GM12878 (cell line): ENCODE measurements around the gene TTYH3. TPM values are rescaled to one million over a fixed set of nuclear protein-coding genes. Genes with fewer than 3 reads are reported as not detected.

Source experiments
- ATAC-seq: fragments of 200-7000 bp; cut with Tn5 transposase; 3 replicates; pipeline ENCODE4 v1.9.1; 2020; ENCODE audit warnings: mild to moderate bottlenecking, moderate library complexity
- BruUV-seq: library from RNA; stranded (reverse); fragments of 400-500 nt; replicated peaks from 2 replicates; lab custom pipeline; 2021; lab: Mats Ljungman, UMichigan
- CTCF ChIA-PET: fragments of 300-600 bp; sonication (Branson Sonifier 250); formaldehyde crosslinking; extraction: SDS; loops from one replicate; lab custom pipeline; 2021; ENCODE audit warnings: inconsistent platforms; lab: Yijun Ruan, JAX
- POLR2A ChIA-PET: fragments of 350-600 bp; formaldehyde crosslinking; extraction: SDS; loops from one replicate; lab custom pipeline; 2021; ENCODE audit warnings: inconsistent platforms; lab: Charles Lee
- RAD21 ChIA-PET: fragments of 300-600 bp; sonication (Branson Sonifier 250); formaldehyde crosslinking; loops from one replicate; lab custom pipeline; 2023; ENCODE audit warnings: antibody characterized with exemption; ENCODE audit not compliant: unreplicated experiment; lab: Charles Lee
- SMC1A ChIA-PET: fragments of 300-600 bp; sonication (Branson Sonifier 250); formaldehyde crosslinking; loops from one replicate; lab custom pipeline; 2023; ENCODE audit not compliant: unreplicated experiment, uncharacterized antibody; lab: Charles Lee
- DNase-seq: peaks from one replicate; pipeline ENCODE4 v3.0.0-alpha.2; 2011; ENCODE audit warnings: low read depth, low spot score
- FAIRE-seq: peaks from 3 replicates; lab custom pipeline; 2011; peaks lifted over from hg19 to GRCh38; lab: Jason Lieb, UNC
- H2AFZ ChIP-seq: 2 replicates; pipeline ENCODE4 v1.6.0; 2011; ENCODE audit warnings: low read depth, low read length, control low read depth; ENCODE audit not compliant: control insufficient read depth
- H3K27ac ChIP-seq: 2 replicates; pipeline ENCODE4 v1.5.1; 2011; ENCODE audit warnings: control low read depth; ENCODE audit not compliant: control insufficient read depth, insufficient read depth
- H3K27me3 ChIP-seq, 2 experiments: replicated peaks in 1 of 2; 2 replicates each; pipeline versions ENCODE4 v1.6.0 to v1.6.1; 2011; ENCODE audit warnings: low read length in 1 of 2; ENCODE audit not compliant: control insufficient read depth in 2 of 2, insufficient read depth in 2 of 2
- H3K36me3 ChIP-seq, 2 experiments: 2 replicates each; pipeline ENCODE4 v1.5.1; 2011; ENCODE audit warnings: low read length in 1 of 2; ENCODE audit not compliant: control insufficient read depth in 2 of 2, insufficient read depth in 2 of 2
- H3K4me1 ChIP-seq: 2 replicates; pipeline ENCODE4 v1.6.1; 2011; ENCODE audit warnings: mild to moderate bottlenecking, low read length, moderate library complexity, mixed read lengths; ENCODE audit not compliant: control insufficient read depth, insufficient read depth
- H3K4me2 ChIP-seq: 2 replicates; pipeline ENCODE4 v1.6.0; 2011; ENCODE audit warnings: control low read depth; ENCODE audit not compliant: control insufficient read depth, insufficient read depth
- H3K4me3 ChIP-seq: fragments of 200-600 bp; sonication (generic); 2 replicates; pipeline ENCODE4 v1.5.1; 2016
- H3K79me2 ChIP-seq: 2 replicates; pipeline ENCODE4 v1.6.0; 2011; ENCODE audit warnings: low read length; ENCODE audit not compliant: control insufficient read depth, insufficient read depth
- H3K9ac ChIP-seq: 2 replicates; pipeline ENCODE4 v1.8.0; 2011; ENCODE audit warnings: low read length, control low read depth, mixed read lengths; ENCODE audit not compliant: control insufficient read depth, insufficient read depth
- H3K9me3 ChIP-seq: replicated peaks from 3 replicates; pipeline ENCODE4 v1.5.1; 2011; ENCODE audit warnings: mild to moderate bottlenecking, low read length; ENCODE audit not compliant: control insufficient read depth, insufficient read depth
- H4K20me1 ChIP-seq: 2 replicates; pipeline ENCODE4 v1.6.0; 2011; ENCODE audit not compliant: control insufficient read depth, insufficient read depth
- IKZF1 ChIP-seq: fragments of 450-650 bp; conservative IDR thresholded peaks from 2 replicates; pipeline ENCODE4 v1.6.1; 2017; ENCODE audit warnings: antibody characterized with exemption, mild to moderate bottlenecking
- MEF2B ChIP-seq: fragments of 450-650 bp; IDR thresholded peaks from 2 replicates; pipeline ENCODE4 v1.6.1; 2018; ENCODE audit warnings: mild to moderate bottlenecking, moderate library complexity; ENCODE audit not compliant: partially characterized antibody, poor library complexity, severe bottlenecking
- NKRF ChIP-seq: fragments of 450-650 bp; conservative IDR thresholded peaks from 2 replicates; pipeline ENCODE4 v1.6.1; 2017; ENCODE audit warnings: mild to moderate bottlenecking, moderate library complexity
- NR2C1 ChIP-seq: fragments of 450-650 bp; IDR thresholded peaks from 2 replicates; pipeline ENCODE4 v1.6.1; 2017; ENCODE audit warnings: antibody characterized with exemption, mild to moderate bottlenecking, moderate library complexity
- WGBS: methylation state at CpG from one replicate; pipeline ENCODE4 v1.1.6; 2016; ENCODE audit warnings: low lambda C conversion rate; ENCODE audit not compliant: insufficient replicate concordance, insufficient coverage; ENCODE audit errors: missing lambda C conversion rate; 5-methylcytosine and 5-hydroxymethylcytosine counted together
- in situ Hi-C: fragments of 300-500 bp; cut with MboI; formaldehyde crosslinking; loops from 9 replicates; pipeline ENCODE4 v1.14.3; 2018; ENCODE audit warnings: mixed read lengths
- intact Hi-C: fragments of 100-400 bp; cut with micrococcal nuclease; formaldehyde crosslinking; loops from one replicate; pipeline ENCODE4 v1.14.2; 2022; ENCODE audit not compliant: unreplicated experiment
- polyA plus RNA-seq, 11 experiments: library from polyadenylated mRNA; depleted of rRNA in 4 of 11; unstranded in 6 of 11; stranded (reverse) in 5 of 11; fragments of >200 nt; fragmentation: Nextera tagmentation in 4 of 11; fragmentation: Illumina TruSeq in 1 of 11; extraction: Ambion mirVana in 4 of 11; extraction: Trizol in 1 of 11; gene quantifications; 1 replicate in 1 of 11; 2 replicates in 10 of 11; pipeline versions ENCODE4 v1.2.1 to v1.2.3, GENCODE V29; 2011 to 2016; ENCODE audit warnings: inconsistent platforms in 2 of 11, missing spikeins in 2 of 11, low read depth in 1 of 11
- total RNA-seq, 4 experiments: library from RNA; depleted of rRNA in 3 of 4; stranded (reverse); fragments of >200 nt in 3 of 4; fragmentation: Illumina TruSeq in 1 of 4; extraction: Trizol in 1 of 4; gene quantifications; 2 replicates each; pipeline versions ENCODE4 v1.2.1 to v1.2.3, GENCODE V29; 2013 to 2021
- TF ChIP-seq, protein P1 (sequence below): fragments of 450-650 bp; IDR thresholded peaks from 2 replicates; pipeline ENCODE4 v1.6.1; 2016; ENCODE audit warnings: mild to moderate bottlenecking

TTYH3 gene
- total and polyA plus RNA-seq, 10 of the 15 experiments (the other 5 are each of a cell fraction or from before 2014, with no cell fraction given): 0.79 to 71.4 (median 10.5) TPM

DNA sequence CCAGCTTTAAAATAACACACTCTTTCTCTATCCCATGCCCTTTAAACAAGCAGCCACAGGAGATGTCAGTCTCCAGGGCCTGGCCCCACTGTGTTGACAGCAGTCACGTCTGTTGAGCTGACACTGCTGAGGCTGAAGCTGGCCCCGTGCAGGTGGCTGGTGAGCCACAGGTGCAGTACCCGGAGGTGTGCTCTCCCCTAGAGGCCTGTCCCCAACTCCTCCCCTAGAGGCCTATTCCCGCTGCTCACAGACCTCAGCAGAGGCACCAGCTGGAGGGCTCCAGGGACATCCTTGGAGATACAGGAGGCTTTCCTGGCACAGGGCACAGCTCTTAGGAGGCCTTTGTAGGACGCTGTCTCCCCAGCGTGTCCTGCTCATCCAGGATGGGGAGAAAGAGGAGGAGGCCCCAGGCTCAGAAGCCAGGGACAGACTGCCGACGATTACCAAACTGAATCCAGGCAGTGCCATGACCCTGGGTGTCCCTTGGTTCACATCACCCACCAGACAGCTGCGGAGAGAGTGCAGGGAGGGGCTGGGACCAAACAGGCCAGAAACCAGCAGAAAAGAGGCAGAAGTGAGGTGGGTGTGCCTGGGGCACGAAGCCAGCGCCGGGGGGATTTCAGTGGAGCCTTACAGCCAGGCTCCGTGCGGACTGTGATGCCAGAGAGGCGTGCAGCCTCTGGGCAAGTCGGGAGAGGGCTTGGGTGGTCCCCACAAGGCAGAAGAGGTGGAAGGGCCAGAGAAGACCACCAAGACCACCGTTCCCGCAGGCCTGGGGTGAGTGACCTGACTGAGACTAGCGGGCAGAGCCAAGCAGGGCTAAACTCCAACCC is 18.5 kb upstream of the TTYH3 start (continued):
- TF ChIP-seq NKRF: no peak
- TF ChIP-seq, protein P1, sequence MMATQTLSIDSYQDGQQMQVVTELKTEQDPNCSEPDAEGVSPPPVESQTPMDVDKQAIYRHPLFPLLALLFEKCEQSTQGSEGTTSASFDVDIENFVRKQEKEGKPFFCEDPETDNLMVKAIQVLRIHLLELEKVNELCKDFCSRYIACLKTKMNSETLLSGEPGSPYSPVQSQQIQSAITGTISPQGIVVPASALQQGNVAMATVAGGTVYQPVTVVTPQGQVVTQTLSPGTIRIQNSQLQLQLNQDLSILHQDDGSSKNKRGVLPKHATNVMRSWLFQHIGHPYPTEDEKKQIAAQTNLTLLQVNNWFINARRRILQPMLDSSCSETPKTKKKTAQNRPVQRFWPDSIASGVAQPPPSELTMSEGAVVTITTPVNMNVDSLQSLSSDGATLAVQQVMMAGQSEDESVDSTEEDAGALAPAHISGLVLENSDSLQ: no peak

DNA sequence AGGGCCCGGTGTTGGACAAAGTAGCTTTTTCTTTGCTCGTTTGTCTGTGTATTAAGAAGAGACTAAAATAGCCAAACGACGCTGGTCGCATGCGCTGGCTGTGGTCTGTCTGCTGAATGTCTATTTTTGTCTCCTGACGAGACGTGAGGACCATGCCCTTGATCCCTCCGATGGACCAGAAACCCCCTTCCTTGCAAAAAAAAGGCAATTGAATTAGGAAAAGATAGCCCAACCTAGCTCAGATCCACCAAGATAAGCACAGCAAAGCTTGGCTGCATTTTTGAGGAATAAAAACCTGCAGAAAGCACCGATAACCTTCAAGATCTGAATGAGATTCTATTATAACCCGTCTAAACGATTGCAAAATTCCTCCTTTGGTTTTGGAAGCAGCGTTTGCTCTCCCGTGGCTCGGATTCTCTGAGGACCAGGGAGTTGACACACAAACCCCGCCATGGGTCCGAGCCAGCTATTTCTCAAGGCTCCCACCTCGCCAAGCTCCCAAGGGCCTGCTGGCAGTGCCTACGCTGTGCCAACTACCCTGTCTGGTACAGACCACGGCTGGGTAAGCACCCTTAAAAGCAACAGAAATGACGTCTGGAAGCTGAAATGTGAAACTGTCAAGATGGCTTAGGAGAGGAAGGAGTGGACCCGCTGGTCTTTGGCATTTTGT is 17.7 kb upstream of the TTYH3 start:
- H3K79me2 ChIP-seq: no peaks in the 10 kb centered on the region
- no peak overlapping the region for H3K4me2 ChIP-seq
- no peak overlapping the region for H3K4me3 ChIP-seq
- BruUV-seq: no TSS peak
- ChIA-PET POLR2A (interaction anchor here (1.6 kb wide), 1 partner anchor 144 kb away, joined by 4 read pairs; no protein-coding TSS in a partner anchor), CTCF (interaction anchor here (0.6 to 1.8 kb wide), 3 partner anchors 34 to 145 kb away, joined by 3 to 6 read pairs (median 3); no protein-coding TSS in a partner anchor), SMC1A (interaction anchor here (1.1 to 1.5 kb wide), 2 partner anchors 14 to 96 kb away, joined by 3 read pairs; no protein-coding TSS in a partner anchor), RAD21 (no interaction called here)
- in situ Hi-C loops (no loop called here), intact Hi-C loops (no loop called here)
- H3K27me3 ChIP-seq: no peaks in the 10 kb centered on the region
- no peak overlapping the region for H2AFZ ChIP-seq
- H3K36me3 ChIP-seq: no peaks in the 10 kb centered on the region
- no peaks in the 10 kb centered on the region for H4K20me1 ChIP-seq
- H3K27ac ChIP-seq: no peak overlapping the region
- TF ChIP-seq MEF2B (peak; percentile 23), IKZF1 (0 out of 2 replicates have a peak, but pooled peaks have one; percentile 19), NR2C1 (no peak)
- ATAC-seq (peak; percentile 58), FAIRE-seq (no peak), DNase-seq (no peak)
- no peak overlapping the region for H3K9ac ChIP-seq
- WGBS: 26% methylated on average over 22 of the region's 22 CpGs
- no peaks in the 10 kb centered on the region for H3K9me3 ChIP-seq
- peaks cover 4% of the 10 kb centered on the region for H3K4me1 ChIP-seq
